HG02759 (cell line): ENCODE results near the gene ACSL5.
A peak's percentile ranks its signal among the peaks of the same experiment; 100 is the strongest.
"Not testable (repeated sequence)": the region's sequence is repeated elsewhere in the genome, so short reads cannot be mapped to it uniquely, and the experiment has no call there.

Experiments
- ATAC-seq: cut with Tn5 transposase; IDR thresholded peaks from one replicate; pipeline ENCODE4 v1.9.1; 2021; ENCODE audit warnings: mild to moderate bottlenecking, moderate library complexity; ENCODE audit not compliant: unreplicated experiment

The ACSL5 gene

DNA sequence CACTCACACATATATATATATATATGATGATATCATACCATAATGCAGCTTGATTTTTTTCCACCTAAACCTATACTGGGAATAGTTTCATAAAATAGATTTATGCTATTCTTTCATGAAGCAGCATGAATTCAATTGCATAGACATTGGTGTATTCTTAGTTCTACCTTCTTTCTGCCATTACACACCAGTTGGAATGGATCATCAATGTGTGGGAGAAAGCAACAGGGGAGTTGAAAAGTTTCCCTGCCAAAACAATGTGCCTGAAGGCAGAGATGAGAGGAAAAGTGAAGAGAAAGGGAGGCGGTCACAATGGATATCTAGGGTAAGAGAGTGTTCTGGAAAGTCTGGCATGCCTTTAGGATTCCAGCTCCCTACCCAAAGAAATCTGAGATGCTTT, 25.2 kb upstream of the ACSL5 start:
- ATAC-seq: no peak

DNA sequence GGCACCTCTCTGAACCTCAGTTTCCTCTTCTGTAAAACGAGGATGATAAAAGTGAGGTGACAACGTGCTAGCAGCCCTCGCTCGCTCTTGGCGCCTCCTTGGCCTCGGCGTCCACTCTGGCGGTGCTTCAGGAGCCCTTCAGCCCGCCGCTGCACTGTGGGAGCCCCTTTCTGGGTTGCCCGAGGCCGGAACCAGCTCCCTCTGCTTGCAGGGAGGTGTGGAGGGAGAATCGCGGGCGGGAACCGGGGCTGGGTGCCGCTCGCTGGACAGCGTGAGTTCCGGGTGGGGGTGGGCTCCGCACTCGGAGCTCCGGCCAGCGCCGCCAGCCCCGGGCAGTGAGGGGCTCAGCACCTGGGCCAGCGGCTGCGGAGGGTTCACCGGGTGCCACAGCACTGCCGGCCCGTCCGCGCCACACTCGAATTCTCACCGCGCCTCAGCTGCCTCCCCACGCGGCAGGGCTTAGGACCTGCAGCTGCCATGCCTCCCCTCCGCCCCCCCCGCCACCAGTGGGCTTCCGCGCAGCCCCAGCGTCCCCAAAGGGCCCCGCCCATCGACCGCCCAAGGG, 24.3 kb upstream of the ACSL5 start:
- ATAC-seq: no peak

DNA sequence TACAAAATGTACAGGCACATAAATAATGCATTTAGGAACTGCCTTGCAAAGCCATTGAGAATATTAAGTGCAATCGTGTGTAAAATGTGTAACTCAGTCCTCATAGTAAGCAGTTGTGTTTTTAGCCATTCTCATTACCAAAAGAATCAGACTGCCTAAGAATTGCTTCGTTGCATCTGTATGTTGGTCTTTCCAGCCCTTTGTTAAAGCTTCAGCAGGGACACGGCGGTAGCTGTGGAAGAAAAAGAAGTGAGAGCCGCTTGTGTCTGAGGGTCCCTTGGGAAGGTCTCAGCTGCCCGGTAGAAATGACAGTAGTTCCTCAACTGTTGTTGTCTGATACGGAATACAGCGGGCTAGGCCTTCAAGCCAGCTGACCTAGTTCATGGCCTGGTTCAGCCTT, 22.8 kb upstream of the ACSL5 start:
- ATAC-seq: no peak

DNA sequence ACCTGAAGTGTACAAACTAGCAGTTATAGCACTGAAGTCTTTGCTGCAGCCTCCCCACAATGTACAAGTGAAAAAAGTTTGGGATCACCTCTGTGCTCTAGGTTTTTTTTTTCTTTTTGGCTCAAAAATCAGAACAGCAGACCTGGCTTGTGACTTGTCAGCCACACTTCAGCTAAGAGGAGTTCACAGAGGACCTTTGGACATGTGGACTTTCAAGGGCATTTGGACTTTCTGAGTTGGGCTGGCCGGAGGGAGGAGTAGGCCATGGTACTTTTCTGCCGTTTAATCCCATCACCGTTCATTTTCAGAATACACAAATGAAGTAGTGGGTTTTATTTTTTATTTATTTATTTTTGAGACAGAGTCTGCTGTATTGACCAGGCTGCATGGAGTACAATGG, 21.9 kb upstream of the ACSL5 start:
- no peak for ATAC-seq

DNA sequence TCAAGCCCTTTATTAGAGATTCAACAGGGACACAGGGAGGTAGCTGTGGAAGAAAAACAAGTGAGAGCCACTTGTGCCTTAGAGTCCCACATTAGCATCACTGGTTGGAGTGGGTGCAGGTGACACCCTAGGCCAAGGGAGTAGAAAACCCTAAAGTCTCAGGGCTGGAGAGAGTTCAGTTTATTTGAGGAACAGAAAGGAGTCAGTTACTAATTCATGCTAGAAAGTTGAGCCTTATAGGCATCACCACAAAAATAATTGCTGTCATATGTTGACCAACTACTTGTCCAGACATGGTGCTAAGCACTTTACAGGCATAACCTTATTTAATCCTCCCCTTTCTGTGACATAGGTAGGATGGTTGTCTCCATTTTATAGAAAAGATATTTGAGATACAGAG, 20.9 kb upstream of the ACSL5 start:
- ATAC-seq: no peak

DNA sequence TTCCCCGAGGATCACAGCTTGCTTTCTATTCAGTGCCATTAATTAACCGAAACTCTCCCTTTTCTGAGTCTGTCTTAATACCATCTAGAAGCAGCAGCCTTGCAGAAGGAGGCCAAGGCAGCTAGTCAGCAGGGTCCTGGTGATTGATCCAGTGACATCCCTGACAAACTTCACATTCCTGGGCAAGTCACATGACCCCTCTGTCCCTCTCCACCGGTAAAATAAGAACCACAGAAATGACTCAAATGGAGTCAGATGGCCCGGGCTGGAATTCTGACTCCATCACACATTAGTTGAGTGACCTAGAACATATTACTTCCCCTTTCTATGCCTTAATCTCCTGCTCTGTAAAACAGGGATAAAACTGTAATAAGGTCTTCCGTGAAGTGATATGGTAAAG, 17.2 kb upstream of the ACSL5 start:
- no peak for ATAC-seq

DNA sequence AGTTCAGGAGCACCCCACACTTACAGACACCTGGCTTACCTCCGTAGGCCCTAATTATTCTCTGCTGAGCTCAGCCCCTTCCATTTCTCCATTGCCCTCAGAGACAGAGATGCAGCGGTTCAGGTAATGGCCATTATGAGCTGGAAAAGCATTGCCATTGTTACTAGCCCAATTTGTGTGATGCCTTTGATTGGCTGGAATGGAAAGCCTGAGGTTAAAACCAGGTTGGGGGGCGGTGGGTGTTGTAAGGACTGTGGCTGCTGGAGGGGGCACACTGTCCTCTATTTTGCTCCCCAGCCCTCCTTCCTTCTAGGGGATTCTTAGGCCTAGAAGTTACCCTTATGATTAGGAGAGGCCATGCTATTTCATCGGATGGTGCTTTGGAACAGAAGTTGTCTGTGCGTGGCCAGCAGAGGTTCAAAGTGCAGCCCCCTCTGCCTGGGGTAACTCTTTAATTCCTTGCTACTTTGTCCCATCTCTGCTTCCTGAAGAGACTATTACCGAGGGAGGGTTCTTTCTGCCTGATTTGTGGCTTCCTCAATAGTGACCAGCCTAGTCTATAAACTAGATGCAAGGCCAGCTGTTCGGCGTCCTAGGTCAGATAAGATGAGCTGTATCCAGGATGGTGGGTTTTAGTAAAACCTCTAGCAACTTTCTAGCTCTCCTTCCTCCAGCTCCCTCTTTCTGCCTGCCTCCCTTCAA, 14.2 kb upstream of the ACSL5 start:
- no peak for ATAC-seq

DNA sequence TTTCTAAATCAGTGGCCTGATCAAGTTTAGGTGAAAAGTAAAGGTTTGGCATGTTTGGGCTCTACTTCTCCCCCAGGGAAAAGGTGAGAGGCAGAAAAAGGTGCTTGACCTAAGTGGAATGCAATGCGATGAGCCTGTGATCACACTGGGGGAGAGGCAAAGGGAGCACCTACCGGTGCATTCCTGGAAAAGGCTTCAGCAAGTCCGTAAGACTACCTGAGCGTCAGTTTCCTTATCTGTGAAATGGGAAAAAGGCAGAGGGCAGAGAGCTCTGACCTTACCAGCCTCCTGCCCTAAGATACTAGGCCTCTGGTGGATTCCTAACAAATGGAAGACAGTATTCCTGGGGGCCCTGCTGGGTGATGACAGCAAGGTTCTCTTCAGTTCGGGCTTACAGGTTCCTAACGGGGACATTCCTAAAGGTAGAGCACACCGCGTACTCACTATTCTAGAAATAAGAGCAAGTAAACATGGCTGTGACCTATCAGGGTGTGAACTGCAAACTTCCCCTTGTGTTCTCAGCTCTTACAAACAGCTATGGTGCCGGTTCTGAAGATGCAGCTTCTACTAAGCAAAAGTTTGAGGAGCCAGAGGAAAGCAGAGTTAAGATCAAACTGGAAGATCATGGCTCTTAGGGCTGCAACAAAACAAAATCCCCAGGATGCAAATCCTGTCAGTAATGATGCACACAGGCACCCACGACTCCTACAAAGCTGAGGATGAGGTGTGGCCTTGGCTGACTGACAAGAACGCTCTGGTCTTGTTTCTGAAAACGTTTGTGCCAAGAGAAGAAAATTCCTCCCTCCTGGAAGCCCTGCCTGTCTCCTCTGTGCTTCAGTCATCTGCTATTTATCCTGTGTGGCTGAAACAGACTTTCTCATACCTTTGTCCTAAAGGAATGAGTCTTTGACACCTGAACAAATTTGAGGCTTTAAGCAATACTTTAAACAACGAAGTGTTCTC, 13.3 kb upstream of the ACSL5 start:
- ATAC-seq: no peak

DNA sequence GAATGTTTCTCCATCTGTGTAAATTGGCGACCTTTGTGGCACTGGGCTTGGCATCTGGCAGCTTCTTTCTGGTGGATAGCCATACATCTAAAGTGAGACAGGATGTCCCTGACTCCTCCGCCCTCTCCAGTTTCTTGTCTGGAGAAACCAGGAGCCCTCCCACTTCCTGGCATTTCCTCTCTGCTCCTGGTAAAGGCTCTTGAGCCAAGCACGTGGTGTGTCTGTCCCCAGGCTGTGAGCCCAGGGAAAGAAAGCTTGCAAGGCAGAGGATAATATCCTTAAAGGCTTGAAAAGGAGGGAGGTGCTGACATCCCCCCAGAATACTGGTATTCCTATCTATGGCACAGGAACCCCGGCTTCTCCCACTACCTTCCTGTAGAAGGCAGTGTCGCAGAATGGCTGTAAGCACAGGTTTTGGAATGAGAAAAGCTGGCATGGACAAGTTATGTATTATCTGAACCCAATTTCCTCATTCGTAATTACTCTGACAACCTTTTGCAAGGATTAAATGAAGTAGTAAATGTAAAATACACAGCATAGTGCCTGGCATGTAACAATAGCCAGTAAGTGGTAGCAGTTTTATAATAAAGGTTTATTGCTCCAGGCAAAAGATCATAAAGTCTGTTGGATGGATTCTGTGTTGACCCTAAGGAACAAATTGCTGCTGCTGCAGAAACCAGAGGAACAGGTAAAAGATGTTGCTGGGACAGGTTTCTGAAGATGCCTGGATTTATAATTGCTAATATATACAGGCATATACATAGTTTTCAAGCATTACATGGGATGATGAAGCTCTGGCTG, 11.8 kb upstream of the ACSL5 start:
- no peak for ATAC-seq

DNA sequence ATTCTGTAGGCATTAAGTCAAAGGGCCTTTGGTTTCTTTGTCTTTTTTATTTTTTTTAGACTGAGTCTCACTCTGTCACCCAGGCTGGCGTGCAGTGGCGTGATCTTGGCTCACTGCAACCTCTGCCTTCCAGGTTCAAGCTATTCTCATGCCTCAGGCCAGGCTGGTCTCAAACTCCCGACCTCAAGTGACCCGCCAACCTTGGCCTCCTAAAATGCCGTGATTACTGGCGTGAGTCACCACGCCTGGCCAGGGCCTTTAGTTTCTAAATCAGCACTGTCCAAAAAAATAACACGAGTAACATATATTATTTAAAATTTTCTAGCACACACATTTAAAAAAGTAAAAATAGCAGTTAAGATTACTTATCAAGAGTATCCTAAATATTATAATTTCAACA, 11.1 kb upstream of the ACSL5 start:
- no peak for ATAC-seq

DNA sequence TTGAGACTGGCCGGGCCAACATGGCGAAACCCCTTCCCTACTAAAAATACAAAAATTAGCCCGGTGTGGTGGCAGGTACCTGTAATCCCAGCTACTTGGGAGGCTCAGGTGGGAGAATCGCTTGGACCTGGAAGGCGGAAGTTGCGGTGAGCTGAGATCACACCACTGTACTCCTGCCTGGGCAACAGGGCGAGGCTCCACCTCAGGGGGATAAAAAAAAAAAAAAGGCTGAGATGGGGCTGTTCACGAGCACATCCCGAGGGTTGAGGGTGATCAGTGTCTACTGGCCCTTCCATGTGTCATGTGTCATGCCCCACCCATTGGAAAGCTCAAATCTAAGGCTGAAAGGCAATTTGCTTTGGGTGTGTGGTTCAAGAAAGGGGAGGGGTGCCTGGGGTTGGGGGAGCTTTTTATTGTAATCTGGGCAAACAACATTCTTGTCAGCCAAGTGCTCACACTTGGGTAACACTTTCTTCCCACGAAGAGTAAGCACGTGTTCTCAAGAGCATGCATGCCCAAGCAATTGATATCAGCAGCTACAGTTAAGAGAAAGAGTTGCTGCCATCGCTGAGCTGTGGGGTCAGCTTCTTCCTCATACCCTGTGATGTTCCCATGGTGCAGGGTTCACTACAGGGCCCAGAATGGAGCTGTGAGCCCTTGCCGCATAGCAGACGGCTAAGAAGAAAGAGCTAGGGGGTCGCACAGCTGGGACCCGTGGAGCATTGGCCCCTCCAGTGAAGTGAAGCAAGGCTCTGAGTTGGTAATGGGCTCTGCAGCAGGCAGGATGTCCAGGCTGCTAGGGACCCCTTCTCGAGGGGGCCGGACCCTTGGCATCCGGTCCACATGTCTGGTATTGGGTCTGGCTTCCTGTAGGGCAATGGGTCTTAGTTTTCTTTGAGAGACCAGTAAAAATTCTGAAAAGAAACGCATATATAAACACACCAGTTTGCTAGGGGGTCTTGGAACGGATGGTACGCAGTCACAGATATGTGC, 9.9 kb upstream of the ACSL5 start:
- ATAC-seq: no peak

DNA sequence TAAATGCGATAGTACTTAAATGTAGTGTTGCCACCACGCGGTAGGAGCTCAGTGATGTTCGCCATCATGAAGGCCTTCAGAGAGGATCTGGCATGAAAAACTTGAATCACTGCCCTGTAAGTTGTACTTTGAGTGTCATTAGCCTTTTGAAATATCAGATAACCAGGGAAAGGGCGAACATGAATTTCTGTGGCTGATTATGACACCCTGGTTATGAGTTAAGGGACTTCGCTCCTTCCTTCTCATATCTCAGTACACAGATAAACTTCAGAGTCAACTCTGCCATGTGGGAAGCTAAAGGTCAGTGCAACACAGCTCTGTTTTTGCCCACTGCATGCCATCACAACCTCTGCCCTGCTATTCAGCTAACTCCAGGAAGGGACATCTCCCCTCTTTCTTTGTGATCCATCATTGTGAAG, 8.9 kb upstream of the ACSL5 start:
- no peak for ATAC-seq

DNA sequence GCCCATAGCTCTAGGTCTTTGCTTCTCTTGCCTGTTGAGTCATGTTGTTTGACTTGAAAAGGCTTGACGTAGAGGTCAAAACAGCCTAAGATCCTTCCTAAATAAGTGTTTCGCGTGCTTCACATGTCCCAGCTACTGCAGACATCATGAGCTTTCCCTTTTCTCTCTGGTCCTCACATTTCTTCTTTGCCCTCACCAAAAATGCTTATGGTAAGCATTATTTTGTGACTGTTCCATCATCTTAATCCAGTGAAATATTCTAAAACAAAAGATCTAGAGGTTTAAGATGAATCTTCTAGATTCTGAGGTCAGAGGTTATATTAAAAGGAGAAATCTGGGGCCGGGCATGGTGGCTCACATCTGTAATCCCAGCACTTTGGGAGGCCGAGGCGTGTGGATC, 8.5 kb upstream of the ACSL5 start:
- ATAC-seq: no peak

DNA sequence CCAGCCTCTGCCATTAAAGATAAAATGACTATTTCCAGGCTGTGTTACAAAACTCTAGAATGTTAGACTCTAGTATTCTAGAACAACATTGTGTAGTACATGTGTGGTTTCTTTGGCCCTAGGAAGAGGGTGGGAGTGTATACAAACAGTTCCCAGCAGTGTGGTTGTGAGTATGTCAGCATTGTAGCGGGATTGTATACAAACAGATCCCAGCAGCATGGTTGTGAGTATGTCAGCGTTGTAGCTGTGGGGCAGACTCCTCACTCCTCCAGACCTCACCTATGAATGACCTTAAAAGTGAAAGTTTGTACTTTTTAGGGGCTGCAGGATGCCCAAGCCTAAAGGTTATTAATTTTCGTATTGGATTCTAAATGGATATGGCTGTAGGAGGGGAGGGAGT, 6.9 kb upstream of the ACSL5 start:
- no peak for ATAC-seq

DNA sequence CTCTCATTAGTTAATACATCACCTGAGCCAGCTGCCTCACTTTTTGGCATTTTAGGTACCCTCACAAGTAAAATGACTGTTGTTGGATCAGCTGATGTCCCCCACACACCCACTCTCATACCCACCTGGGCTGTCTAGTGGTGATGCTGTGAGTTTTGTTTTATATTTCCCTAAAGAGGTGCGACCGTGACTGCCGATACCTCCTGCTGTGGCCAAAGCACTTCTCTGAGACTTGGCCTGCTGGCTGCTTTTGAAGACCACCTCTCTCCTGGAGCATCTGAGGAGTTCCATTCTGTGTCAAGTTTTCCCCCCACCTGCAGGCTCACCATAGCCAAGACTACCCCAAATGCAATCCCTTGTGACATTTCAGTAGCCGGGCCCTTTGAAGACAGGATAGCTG, 6.4 kb upstream of the ACSL5 start:
- no peak for ATAC-seq

DNA sequence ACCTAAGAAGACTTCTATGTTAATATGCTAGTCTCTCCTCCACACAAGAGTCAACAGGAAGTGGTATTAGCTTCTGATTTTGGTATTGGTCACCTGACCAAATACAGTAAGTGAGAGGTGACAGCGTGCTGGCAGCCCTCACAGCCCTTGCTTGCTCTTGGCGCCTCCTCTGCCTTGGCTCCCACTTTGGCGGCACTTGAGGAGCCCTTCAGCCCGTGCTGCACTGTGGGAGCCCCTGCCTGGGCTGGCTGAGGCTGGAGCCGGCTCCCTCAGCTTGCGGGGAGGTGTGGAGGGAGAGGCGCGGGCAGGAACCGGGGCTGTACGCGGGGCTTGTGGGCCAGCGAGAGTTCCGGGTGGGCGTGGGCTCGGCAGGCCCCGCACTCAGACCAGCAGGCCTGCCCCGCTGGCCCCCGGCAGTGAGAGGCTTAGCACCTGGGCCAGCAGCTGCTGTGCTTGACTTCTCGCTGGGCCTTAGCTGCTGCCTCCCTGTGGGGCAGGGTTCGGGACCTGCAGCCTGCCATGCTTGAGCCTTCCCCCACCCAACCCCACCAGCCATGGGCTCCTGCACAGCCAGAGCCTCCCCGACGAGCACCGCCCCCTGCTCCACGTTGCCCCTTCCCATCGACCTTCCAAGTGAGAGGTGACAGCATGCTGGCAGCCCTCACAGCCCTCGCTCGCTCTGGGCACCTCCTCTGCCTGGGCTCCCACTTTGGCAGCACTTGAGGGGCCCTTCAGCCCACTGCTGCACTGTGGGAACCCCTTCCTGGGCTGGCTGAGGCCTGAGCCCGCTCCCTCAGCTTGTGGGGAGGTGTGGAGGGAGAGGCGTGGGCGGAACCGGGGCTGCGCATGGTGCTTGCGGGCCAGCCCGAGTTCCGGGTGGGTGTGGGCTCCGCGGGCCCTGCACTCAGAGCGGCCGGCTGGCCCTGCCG, 4.2 kb upstream of the ACSL5 start:
- peak; percentile 85 for ATAC-seq

DNA sequence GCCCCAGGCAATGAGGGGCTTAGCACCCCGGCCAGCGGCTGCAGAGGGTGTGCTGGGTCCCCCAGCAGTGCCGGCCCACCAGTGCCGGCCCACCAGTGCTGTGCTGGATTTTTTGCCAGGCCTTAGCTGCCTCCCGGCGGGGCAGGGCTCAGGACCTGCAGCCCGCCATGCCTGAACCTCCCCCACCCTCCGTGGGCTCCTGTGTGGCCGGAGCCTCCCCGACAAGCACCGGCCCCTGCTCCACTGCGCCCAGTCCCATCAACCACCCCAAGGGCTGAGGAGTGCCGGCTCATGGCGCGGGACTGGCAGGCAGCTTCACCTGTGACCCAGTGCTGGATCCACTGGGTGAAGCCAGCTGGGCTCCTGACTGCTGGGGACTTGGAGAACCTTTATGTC, 3.5 kb upstream of the ACSL5 start:
- no peak for ATAC-seq

DNA sequence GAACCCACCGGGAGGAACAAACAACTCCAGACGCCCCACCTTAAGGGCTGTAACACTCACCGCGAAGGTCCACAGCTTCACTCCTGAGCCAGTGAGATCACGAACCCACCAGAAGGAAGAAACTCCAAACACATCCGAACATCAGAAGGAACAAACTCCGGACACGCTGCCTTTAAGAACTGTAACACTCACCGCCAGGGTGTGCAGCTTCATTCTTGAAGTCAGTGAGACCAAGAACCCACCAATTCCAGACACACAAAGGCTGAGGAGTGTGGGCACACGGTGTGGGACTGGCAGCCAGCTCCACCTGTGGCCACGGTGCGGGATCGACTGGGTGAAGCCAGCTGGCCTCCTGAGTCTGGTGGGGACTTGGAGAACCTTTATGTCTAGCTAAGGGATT, 2.6 kb upstream of the ACSL5 start:
- not testable (repeated sequence) for ATAC-seq
